Measurements from ENCODE around the gene PHOSPHO2.

PHOSPHO2 gene

DNA sequence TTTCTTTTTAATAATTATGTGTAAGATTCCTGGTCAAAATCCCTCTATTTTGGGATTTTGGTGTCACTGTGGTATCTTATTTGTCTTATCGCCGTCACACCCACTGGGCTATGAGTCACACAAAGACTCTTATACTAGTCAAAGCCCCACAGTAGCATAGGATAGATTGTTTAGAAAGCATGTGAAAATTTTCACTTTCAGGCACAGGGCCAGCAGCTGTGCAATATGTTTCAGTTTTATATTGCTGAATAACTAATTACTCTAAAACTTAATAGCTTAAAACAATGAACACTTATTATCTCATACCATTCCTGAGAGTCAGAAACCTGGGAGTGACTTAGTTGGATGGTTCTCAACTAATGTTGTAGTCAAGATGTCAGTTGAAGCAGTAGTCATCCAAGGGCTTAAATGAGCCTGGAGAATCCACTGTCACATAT, 24.0 kb upstream of the PHOSPHO2 start:
- DNase-seq (ENCODE audit: low read depth), result no peak
- H3K4me3 ChIP-seq (ENCODE audit: low read depth, low read length), result no peak overlapping the region
- no peak for TF ChIP-seq CTCF (IDR thresholded peaks at IDR 0.05; ENCODE audit: low read depth, low read length, missing control alignments)

GRCh38 chr2:169670937-169671336, 23.3 kb upstream of the PHOSPHO2 start:
- no peak overlapping the region for H3K4me3 ChIP-seq (ENCODE audit: low read depth, low read length)
- TF ChIP-seq CTCF (IDR thresholded peaks at IDR 0.05; ENCODE audit: low read depth, low read length, missing control alignments), result no peak
- no peak for DNase-seq (ENCODE audit: low read depth)

GRCh38 chr2:169672406-169672805, 21.9 kb upstream of the PHOSPHO2 start:
- TF ChIP-seq CTCF (IDR thresholded peaks at IDR 0.05; ENCODE audit: low read depth, low read length, missing control alignments), result no peak
- no peak for DNase-seq (ENCODE audit: low read depth)
- no peak overlapping the region for H3K4me3 ChIP-seq (ENCODE audit: low read depth, low read length)

DNA sequence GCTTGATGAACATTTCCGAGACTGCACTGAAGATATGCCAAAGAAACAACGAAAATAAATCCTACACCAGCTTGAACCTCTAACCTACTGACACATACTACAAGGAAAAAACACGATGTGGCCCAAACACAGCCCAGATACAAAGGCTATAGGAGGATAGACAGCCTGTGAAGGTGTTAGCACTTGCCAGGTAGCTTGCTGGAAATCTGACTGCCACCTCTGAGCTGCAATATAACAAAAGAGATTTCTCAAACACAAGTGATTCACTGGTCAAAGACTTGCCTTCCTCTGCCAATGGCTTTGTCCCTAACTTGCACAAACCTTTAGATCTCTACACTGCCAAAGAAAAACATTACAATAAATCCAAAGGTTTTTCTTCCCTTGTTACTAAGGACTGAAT, 21.2 kb upstream of the PHOSPHO2 start:
- no peak overlapping the region for H3K4me3 ChIP-seq (ENCODE audit: low read depth, low read length)
- DNase-seq (ENCODE audit: low read depth), result no peak
- TF ChIP-seq CTCF (IDR thresholded peaks at IDR 0.05; ENCODE audit: low read depth, low read length, missing control alignments), result no peak

DNA sequence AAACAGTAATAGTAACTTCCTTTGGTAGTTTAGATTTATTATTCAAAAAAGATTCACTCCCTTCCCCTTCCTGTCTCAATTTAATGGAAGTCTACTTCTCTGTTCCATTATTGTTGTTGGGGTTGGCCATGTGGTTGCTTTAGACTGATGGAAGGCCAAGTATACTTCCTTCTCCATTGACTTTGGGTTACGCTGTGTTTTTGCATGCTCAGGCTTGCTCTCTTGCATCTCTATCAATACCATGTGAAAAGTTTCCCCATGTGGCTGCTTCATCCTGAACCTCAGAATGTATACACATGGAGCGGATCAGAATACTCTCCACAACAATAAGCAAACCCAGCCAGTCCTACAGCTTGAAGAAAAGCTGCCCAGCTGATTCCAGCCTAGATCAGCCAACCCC, 20.3 kb upstream of the PHOSPHO2 start:
- DNase-seq (ENCODE audit: low read depth), result no peak
- no peak for TF ChIP-seq CTCF (IDR thresholded peaks at IDR 0.05; ENCODE audit: low read depth, low read length, missing control alignments)
- no peak overlapping the region for H3K4me3 ChIP-seq (ENCODE audit: low read depth, low read length)

- DNase-seq (ENCODE audit: low read depth), result no peak
- H3K4me3 ChIP-seq (ENCODE audit: low read depth, low read length), result no peak overlapping the region
- peak; percentile 38 for TF ChIP-seq CTCF (IDR thresholded peaks at IDR 0.05; ENCODE audit: low read depth, low read length, missing control alignments)
Measured at GRCh38 chr2:169676357-169676756, 17.9 kb upstream of the PHOSPHO2 start.

DNA sequence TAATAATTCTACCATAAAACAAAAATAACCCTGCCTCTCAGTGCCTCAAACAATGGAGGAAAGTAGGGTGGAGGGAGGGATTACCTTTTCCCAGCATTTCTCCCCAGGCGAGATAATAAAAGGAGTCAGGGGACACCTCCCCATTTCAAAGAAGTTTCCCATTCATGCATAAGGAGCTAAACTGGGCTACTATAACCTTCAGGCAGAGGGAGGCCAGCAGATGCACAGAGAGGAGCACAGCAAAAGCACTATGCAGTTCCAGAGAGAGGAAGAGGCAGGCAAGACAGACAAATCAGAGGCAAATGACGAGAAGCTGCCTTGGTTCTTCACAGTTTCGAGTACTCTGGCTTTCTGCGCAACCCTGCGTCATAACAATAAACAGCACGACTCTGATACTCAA, 17.4 kb upstream of the PHOSPHO2 start:
- no peak for TF ChIP-seq CTCF (IDR thresholded peaks at IDR 0.05; ENCODE audit: low read depth, low read length, missing control alignments)

More for the DNA sequence above, 17.4 kb upstream of the PHOSPHO2 start:
- H3K4me3 ChIP-seq (ENCODE audit: low read depth, low read length), result no peak overlapping the region
- DNase-seq (ENCODE audit: low read depth), result no peak

All from GM12864 (cell line).